SH-SY5Y (cell line): ENCODE measurements around the gene MEIS1.

ENCODE experiments used
- GATA2 ChIP-seq: IDR thresholded peaks from 2 replicates; pipeline ENCODE4 v1.6.1; 2011; ENCODE audit warnings: mild to moderate bottlenecking, low read depth, low read length
- GATA3 ChIP-seq: IDR thresholded peaks from 2 replicates; pipeline ENCODE4 v1.6.1; 2011; ENCODE audit warnings: low read depth, mild to moderate bottlenecking, low read length, moderate library complexity

- no peak for TF ChIP-seq GATA3
- TF ChIP-seq GATA2, result no peak
Measured at GRCh38 chr2:66565291-66565690, 130.4 kb downstream of the MEIS1 start.
